GM19468 (cell line): Measurements from ENCODE around the gene GRXCR2.
"Not testable (repeated sequence)": the region's sequence is repeated elsewhere in the genome, so short reads cannot be mapped to it uniquely, and the experiment has no call there.

Source experiments
- ATAC-seq: cut with Tn5 transposase; IDR thresholded peaks from one replicate; pipeline ENCODE4 v1.9.1; 2021; ENCODE audit warnings: mild to moderate bottlenecking, moderate library complexity, moderate number of reproducible peaks; ENCODE audit not compliant: unreplicated experiment; ENCODE audit errors: extremely low read depth

GRXCR2 gene

GRCh38 chr5:145872914-145873313 is at the start of gene GRXCR2:
Gene GRXCR2 (minus strand): TSS chr5:145873014. CDS start chr5:145872968, 46 bp downstream.
- ATAC-seq, result no peak

- no peak for ATAC-seq
Measured at GRCh38 chr5:145922059-145922458, 49.2 kb upstream of the GRXCR2 start.

DNA sequence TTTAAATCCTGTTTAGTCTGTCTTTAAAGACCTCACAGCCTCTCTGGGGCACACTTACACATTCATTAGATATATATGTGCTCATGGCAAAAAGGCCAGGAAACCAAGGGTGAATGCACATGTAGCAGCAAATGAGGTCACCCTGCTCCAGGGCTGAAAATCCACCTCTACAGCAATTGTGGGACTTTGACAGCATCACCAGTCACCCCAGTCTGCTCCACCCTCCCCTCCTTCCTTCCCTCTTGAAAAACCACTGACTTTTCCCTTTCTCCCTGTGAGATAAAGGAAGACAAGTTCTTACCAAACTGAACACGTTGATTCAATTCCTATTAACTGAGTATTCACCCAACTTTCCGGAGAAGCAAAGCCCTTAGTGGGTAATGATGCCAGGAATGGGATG is 48.4 kb upstream of the GRXCR2 start:
- no peak for ATAC-seq

- ATAC-seq, result no peak
Measured at GRCh38 chr5:145920542-145921210, 47.9 kb upstream of the GRXCR2 start.

DNA sequence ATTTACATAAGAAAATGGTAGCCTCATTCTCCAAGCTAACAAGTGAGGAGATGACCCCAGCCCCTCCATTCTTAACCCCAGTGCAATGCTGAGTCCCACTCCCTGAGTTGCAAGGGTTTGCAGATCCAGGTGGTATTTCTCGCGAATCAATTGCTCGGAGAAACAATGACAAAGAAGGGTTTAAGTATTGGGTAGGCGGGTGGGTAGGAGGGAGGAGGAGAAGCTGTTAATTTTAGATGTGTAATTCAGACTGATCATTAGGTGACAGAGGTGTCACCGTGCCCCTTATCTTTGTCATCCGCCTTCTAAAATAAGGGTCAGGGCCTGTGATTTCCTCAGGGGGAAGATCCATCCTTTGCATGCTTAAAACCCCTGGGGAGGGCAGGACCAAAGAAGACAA is 46.6 kb upstream of the GRXCR2 start:
- ATAC-seq, result no peak

- ATAC-seq, result no peak
Measured at GRCh38 chr5:145918397-145918796, 45.6 kb upstream of the GRXCR2 start.

GRCh38 chr5:145917288-145917687 is 44.5 kb upstream of the GRXCR2 start:
- no peak for ATAC-seq

GRCh38 chr5:145915970-145916638 is 43.3 kb upstream of the GRXCR2 start:
- no peak for ATAC-seq

GRCh38 chr5:145913701-145914100 is 40.9 kb upstream of the GRXCR2 start:
- no peak for ATAC-seq

GRCh38 chr5:145912594-145912993 is 39.8 kb upstream of the GRXCR2 start:
- ATAC-seq, result no peak

DNA sequence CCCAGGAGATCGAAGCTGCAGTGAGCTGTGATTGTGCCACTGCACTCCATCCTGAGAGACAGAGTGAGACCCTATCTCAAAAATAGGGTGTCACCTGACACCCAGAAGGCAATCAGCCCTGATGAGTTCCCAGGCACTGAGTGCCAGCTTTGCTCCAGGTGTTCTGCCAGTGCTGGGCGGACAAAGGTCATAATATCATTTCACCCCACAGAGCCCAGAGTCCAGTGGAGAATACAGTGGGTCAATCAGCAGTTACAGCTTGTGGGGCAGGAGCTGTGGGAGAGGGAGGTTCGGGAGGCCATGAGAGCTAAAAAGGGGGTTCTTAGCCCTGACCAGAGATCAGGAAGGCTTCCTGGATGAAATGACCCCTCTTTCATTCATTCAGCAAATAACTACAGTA is 39.2 kb upstream of the GRXCR2 start:
- ATAC-seq, result no peak

GRCh38 chr5:145911164-145911563 is 38.4 kb upstream of the GRXCR2 start:
- no peak for ATAC-seq

- ATAC-seq, result no peak
Measured at GRCh38 chr5:145908206-145908960, 35.6 kb upstream of the GRXCR2 start.

DNA sequence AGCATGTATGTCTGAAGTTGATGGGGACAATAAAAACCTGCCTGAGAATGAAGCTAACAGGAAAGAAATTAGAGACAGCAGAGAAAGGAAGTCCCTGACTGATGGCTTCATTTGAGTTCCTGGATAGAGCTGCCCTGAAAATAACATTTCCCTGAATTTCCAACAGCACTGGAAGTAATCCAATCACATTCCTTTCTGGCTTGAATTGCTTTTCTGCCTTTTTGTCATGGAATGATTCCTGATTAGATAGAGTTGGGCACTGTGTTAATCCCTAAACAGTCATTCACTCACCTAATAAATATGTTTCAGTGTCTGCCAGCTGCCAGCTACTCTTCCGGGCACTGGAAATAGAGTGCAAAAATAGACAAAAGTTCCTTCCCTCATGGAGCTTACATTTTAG is 33.6 kb upstream of the GRXCR2 start:
- ATAC-seq, result no peak

DNA sequence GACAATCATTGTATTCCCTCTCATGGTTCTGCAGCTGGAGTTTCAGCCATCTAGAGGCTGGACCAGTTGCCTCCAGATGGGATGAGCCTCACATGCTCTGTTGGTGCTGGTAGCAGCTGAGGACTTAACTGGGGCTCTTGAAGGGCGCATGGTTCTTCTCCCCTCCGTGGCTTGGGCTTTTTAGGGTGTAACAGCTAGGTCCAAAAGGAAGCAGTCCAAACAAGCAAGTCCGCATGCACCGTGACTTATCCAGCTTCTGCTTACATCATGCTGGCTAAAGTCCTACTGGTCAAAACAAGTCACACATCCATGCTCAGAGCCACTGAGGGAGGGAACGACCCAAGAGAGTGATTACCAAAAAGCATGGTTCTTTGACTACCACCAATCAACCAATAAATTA is 31.9 kb upstream of the GRXCR2 start:
- ATAC-seq, result no peak

DNA sequence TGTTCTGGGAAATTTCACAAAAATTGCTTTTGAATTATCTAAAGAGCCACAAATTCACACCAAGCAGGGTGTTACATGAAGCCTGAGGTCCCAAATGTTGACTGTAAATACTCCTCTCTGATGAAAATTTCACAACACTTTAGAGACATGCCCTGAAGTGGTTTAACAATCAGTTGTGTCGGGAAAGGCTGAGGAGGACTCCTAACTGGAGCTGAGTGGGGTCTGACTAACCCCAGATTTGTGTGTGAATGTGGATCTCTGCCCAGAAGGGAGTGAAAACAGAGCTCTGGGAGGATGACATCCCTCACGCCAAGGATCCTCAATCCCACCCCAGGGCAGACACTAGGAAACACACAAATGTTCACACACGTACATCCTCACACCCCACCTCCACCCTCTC is 31.1 kb upstream of the GRXCR2 start:
- ATAC-seq, result no peak

GRCh38 chr5:145903113-145903512 is 30.3 kb upstream of the GRXCR2 start:
- ATAC-seq, result no peak

- ATAC-seq, result no peak
Measured at GRCh38 chr5:145902421-145902820, 29.6 kb upstream of the GRXCR2 start.

- no peak for ATAC-seq
Measured at GRCh38 chr5:145898171-145898570, 25.4 kb upstream of the GRXCR2 start.

DNA sequence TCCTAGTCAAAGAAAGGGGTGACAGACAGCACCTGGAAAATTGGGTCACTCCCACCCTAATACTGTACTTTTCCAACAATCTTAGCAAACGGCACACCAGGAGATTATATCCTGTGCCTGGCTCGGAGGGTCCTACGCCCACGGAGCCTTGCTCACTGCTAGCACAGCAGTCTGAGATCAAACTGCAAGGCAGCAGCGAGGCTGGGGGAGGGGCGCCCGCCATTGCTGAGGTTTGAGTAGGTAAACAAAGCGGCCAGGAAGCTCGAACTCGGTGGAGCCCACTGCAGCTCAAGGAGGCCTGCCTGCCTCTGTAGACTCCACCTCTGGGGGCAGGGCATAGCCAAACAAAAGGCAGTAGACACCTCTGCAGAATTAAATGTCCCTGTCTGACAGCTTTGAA is 18.6 kb upstream of the GRXCR2 start:
- not testable (repeated sequence) for ATAC-seq

DNA sequence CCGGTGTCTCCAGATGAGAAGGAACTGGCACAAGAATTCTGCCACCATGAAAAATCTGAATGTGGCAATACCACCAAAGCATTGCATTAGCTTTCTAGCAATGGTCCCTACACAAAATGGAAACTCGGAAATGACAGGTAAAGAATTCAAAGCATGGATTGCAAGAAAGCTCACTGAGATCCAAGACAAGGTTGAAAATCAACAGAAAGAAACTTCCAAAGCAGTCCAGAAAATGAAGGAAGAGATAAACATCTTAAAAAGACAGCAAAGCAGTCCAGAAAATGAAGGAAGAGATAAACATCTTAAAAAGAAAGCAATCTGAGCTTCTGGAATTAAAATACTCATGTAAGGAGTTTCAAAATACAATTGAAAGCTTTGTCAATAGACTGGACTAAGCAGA is 16.8 kb upstream of the GRXCR2 start:
- no peak for ATAC-seq
